CD4-positive, CD25-positive, alpha-beta regulatory T cell (primary cell): ENCODE data around the gene ZNF281. TPM values are rescaled to one million over a fixed set of nuclear protein-coding genes. Genes with fewer than 3 reads are reported as not detected.

Source experiments
- ATAC-seq, 2 donors: fragments of 150-1000 bp; cut with Tn5 transposase; one replicate each; pipeline ENCODE4 v1.10.0; 2021; ENCODE audit warnings: low read depth in 2 of 2, moderate number of reproducible peaks in 2 of 2, moderate library complexity in 1 of 2
- DNase-seq, 3 donors: peaks; one replicate each; pipeline versions ENCODE4 v3.0.0 to v3.0.0-alpha.2; 2012 to 2022; ENCODE audit warnings: mixed read lengths in 1 of 3
- H3K27ac ChIP-seq: one replicate; pipeline ENCODE4 v1.7.0; 2013; ENCODE audit warnings: mild to moderate bottlenecking, low read length; ENCODE audit not compliant: insufficient read depth, poor library complexity, severe bottlenecking
- H3K27me3 ChIP-seq: one replicate; pipeline ENCODE4 v1.7.0; 2013; ENCODE audit warnings: low read length; ENCODE audit not compliant: control insufficient read depth, insufficient read depth
- H3K36me3 ChIP-seq: one replicate; pipeline ENCODE4 v1.7.0; 2013; ENCODE audit warnings: mild to moderate bottlenecking, low read length, moderate library complexity; ENCODE audit not compliant: control insufficient read depth, insufficient read depth
- H3K4me1 ChIP-seq: 2 replicates; pipeline ENCODE4 v1.7.0; 2013; ENCODE audit warnings: mild to moderate bottlenecking, low read length; ENCODE audit not compliant: insufficient read depth, control insufficient read depth, poor library complexity, severe bottlenecking
- H3K4me3 ChIP-seq: one replicate; pipeline ENCODE4 v1.7.0; 2013; ENCODE audit warnings: low read depth, mild to moderate bottlenecking, low read length, moderate library complexity
- H3K9me3 ChIP-seq, 2 experiments: 1 replicate in 1 of 2; 2 replicates in 1 of 2; pipeline ENCODE4 v1.7.0; 2013; ENCODE audit warnings: low read length in 2 of 2, mild to moderate bottlenecking in 1 of 2, moderate library complexity in 1 of 2; ENCODE audit not compliant: control insufficient read depth in 2 of 2
- H3K27ac Mint-ChIP-seq, 3 donors: one replicate each; pipeline ENCODE4 v1.8.0; 2020 to 2022; ENCODE audit warnings: mild to moderate bottlenecking in 3 of 3, mixed read lengths in 3 of 3, moderate library complexity in 2 of 3
- H3K27me3 Mint-ChIP-seq: one replicate; pipeline ENCODE4 v1.8.0; 2022; ENCODE audit warnings: mild to moderate bottlenecking, mixed read lengths
- H3K36me3 Mint-ChIP-seq: one replicate; pipeline ENCODE4 v1.8.0; 2020; ENCODE audit warnings: mixed read lengths
- H3K4me1 Mint-ChIP-seq, 4 donors: one replicate each; pipeline ENCODE4 v1.8.0; 2020 to 2022; ENCODE audit warnings: mixed read lengths in 4 of 4, mild to moderate bottlenecking in 1 of 4
- H3K4me3 Mint-ChIP-seq, 4 donors: one replicate each; pipeline ENCODE4 v1.8.0; 2020 to 2022; ENCODE audit warnings: mild to moderate bottlenecking in 4 of 4, mixed read lengths in 4 of 4, moderate library complexity in 3 of 4
- H3K9me3 Mint-ChIP-seq, 7 donors: one replicate each; pipeline ENCODE4 v1.8.0; 2020 to 2022; ENCODE audit warnings: mixed read lengths in 7 of 7, mild to moderate bottlenecking in 3 of 7, moderate library complexity in 2 of 7
- polyA plus RNA-seq, 4 donors: library from polyadenylated mRNA; unstranded; fragments of 300-500 nt; fragmentation: Illumina TruSeq; gene quantifications; one replicate each; pipeline ENCODE4 v1.2.3, GENCODE V29; 2021
- total RNA-seq: library from RNA; stranded (reverse); gene quantifications from one replicate; pipeline ENCODE4 v1.2.3, GENCODE V29; 2022

Gene ZNF281
- total and polyA plus RNA-seq, 5 donors from 2014 or later = 27.9 to 41.9 (median 33.1) TPM

DNA sequence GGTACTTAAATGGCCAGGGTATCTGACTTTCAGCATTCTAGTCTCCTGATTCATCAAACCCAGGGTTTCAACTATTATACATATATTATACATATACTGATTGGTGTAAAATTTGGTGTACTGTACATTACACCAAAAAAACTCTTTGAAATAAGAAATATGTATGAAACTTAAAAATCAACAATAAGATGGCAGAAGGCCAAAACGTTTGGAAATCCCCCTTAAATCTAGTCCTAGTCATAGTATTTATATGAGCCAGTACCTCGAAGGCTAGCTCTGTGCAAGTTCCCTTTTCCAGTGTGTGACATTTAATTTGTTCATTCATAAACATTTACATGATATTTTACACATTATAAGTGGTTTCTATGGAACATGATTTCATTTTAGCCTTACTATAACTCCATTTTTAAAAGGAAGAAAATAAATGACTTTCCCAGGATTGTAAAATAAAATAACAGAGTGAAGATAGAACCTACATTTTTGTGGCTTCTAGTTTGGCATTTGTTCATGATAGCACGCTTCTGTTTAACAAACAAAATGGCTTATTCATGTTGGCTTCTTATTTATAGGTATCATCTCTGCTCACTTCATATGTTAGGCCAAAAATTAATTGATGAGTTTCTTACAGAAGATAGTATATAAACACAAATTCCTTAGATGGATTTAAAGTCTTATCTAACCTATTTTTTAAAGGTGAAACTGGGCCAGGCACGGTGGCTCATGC lies 18.8 kb upstream of the ZNF281 start:
- Histone ChIP-seq H3K4me1 (no peaks in the 10 kb centered on the region), H3K36me3 (no peaks in the 10 kb centered on the region), H3K27ac (no peak overlapping the region), H3K27me3 (no peaks in the 10 kb centered on the region), H3K4me3 (no peak overlapping the region), H3K9me3 (no peaks in the 10 kb centered on the region)
- H3K27me3 Mint-ChIP-seq = no peaks in the 10 kb centered on the region
- peak overlapping the region in 1 of 3 donors; percentile 13 for H3K27ac Mint-ChIP-seq
- no peaks in the 10 kb centered on the region for H3K9me3 Mint-ChIP-seq
- peaks cover 0 to 5% (median 2%) of the 10 kb centered on the region in 4 donors for H3K4me1 Mint-ChIP-seq
- DNase-seq (no peak), ATAC-seq (peak in 1 of 2 donors; percentile 22)
- no peaks in the 10 kb centered on the region for H3K36me3 Mint-ChIP-seq
- no peak overlapping the region for H3K4me3 Mint-ChIP-seq

GRCh38 chr1:200427744-200428143 lies 17.9 kb upstream of the ZNF281 start:
- H3K36me3 Mint-ChIP-seq = no peaks in the 10 kb centered on the region
- peaks cover 0 to 5% (median 2%) of the 10 kb centered on the region in 4 donors for H3K4me1 Mint-ChIP-seq
- H3K27ac Mint-ChIP-seq = peak overlapping the region in 1 of 3 donors; percentile 12
- peak in 1 of 3 donors; percentile 54 for DNase-seq
- H3K4me1 ChIP-seq = no peaks in the 10 kb centered on the region
- no peaks in the 10 kb centered on the region for H3K27me3 ChIP-seq
- ATAC-seq = no peak
- H3K4me3 ChIP-seq = no peak overlapping the region
- peaks cover 0 to 1% (median 0%) of the 10 kb centered on the region in 7 donors for H3K9me3 Mint-ChIP-seq
- no peaks in the 10 kb centered on the region for H3K9me3 ChIP-seq
- no peak overlapping the region for H3K27ac ChIP-seq
- H3K27me3 Mint-ChIP-seq = no peaks in the 10 kb centered on the region
- H3K36me3 ChIP-seq = no peaks in the 10 kb centered on the region
- no peak overlapping the region for H3K4me3 Mint-ChIP-seq

- Mint-ChIP-seq H3K27me3 (peaks cover 7% of the 10 kb centered on the region), H3K9me3 (peaks cover 0 to 1% (median 0%) of the 10 kb centered on the region in 7 donors), H3K4me3 (no peak overlapping the region), H3K27ac (no peak overlapping the region), H3K36me3 (no peaks in the 10 kb centered on the region), H3K4me1 (peaks cover 0 to 5% (median 2%) of the 10 kb centered on the region in 4 donors)
- H3K9me3 ChIP-seq = no peaks in the 10 kb centered on the region
- ATAC-seq (no peak), DNase-seq (no peak)
- no peaks in the 10 kb centered on the region for H3K27me3 ChIP-seq
- no peak overlapping the region for H3K27ac ChIP-seq
- no peak overlapping the region for H3K4me3 ChIP-seq
- H3K36me3 ChIP-seq = no peaks in the 10 kb centered on the region
- no peaks in the 10 kb centered on the region for H3K4me1 ChIP-seq
Observed at GRCh38 chr1:200426196-200426595, 16.4 kb upstream of the ZNF281 start.

DNA sequence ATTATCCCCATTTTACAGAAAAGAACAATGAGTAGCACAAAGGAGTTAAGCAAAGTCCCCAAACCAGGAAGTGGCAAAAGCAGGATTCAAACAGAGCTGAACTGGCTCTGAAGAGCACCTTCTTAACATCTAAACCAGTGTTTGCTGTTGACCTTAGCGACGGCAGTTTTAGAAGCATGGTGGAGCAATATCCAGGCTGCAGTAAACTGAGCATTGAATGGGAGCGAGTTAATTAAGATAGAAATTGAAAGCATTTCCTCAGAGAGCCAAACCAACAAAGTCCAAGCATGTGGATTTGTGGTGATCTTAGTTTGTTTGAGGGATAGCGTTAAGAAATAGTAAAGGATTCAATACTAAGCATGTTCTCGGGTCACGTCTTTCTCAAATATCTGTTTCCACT lies 13.4 kb upstream of the ZNF281 start:
- Mint-ChIP-seq H3K27ac (no peak overlapping the region), H3K4me3 (no peak overlapping the region), H3K9me3 (peaks cover 0 to 1% (median 0%) of the 10 kb centered on the region in 7 donors), H3K4me1 (peaks cover 0 to 5% (median 2%) of the 10 kb centered on the region in 4 donors), H3K27me3 (peaks cover 7% of the 10 kb centered on the region), H3K36me3 (no peaks in the 10 kb centered on the region)
- Histone ChIP-seq H3K4me1 (no peaks in the 10 kb centered on the region), H3K27ac (no peak overlapping the region), H3K4me3 (no peak overlapping the region), H3K9me3 (no peaks in the 10 kb centered on the region), H3K27me3 (no peaks in the 10 kb centered on the region), H3K36me3 (no peaks in the 10 kb centered on the region)
- ATAC-seq (no peak), DNase-seq (no peak)

- no peak overlapping the region for H3K4me3 Mint-ChIP-seq
- H3K36me3 ChIP-seq = no peaks in the 10 kb centered on the region
- no peak overlapping the region for H3K4me3 ChIP-seq
- no peak overlapping the region for H3K27ac Mint-ChIP-seq
- peaks cover 0 to 1% (median 0%) of the 10 kb centered on the region in 7 donors for H3K9me3 Mint-ChIP-seq
- no peak for ATAC-seq
- DNase-seq = no peak
- no peaks in the 10 kb centered on the region for H3K27me3 ChIP-seq
- H3K27ac ChIP-seq = no peak overlapping the region
- peaks cover 7% of the 10 kb centered on the region for H3K27me3 Mint-ChIP-seq
- H3K9me3 ChIP-seq = no peaks in the 10 kb centered on the region
- no peaks in the 10 kb centered on the region for H3K4me1 ChIP-seq
- H3K36me3 Mint-ChIP-seq = no peaks in the 10 kb centered on the region
- H3K4me1 Mint-ChIP-seq = no peaks in the 10 kb centered on the region
Observed at GRCh38 chr1:200422211-200422610, 12.4 kb upstream of the ZNF281 start.

DNA sequence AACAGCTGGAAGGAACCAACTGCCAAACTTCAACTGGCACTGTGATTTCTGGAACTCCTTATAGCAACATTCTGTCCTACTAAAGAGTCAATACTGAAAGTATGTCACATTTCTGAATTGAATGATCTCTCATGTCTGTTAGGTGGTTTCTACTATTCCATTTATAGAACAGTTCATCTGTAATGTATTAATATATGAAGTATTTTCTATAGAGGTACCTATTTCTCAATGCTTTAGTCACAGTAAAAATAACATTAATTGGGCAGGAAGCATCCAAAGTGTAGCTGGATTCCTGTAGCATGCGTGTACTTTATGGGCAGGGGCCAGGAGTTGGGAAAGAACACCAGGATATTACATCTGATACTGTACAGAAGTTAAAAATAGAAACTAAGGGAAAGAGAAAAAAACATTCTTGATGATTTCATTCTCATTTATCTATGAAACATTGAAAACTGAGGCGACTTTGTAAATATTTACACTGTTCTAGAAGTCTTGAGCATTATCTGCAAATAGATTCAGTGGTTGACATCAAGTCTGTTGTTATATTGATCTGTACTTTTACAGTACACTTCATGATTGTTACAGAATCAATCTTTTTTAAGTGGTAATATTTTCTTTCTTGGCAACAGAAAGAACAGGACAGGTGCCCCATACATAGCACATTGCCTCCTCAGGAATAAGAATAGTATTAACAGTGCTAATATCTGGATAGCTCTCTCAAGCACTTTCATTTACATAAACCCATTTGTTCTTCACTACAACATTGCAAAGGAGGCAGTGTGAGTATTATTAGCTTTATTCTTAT lies 6.2 kb upstream of the ZNF281 start:
- no peaks in the 10 kb centered on the region for H3K36me3 ChIP-seq
- Mint-ChIP-seq H3K4me3 (peak overlapping the region in 1 of 4 donors; percentile 10), H3K27me3 (no peaks in the 10 kb centered on the region), H3K36me3 (no peaks in the 10 kb centered on the region), H3K9me3 (no peaks in the 10 kb centered on the region), H3K4me1 (peaks cover 2 to 6% (median 5%) of the 10 kb centered on the region in 4 donors), H3K27ac (peak overlapping the region in 2 of 3 donors; percentile 4 to 34)
- no peaks in the 10 kb centered on the region for H3K9me3 ChIP-seq
- no peak overlapping the region for H3K4me3 ChIP-seq
- no peaks in the 10 kb centered on the region for H3K27me3 ChIP-seq
- H3K27ac ChIP-seq = no peak overlapping the region
- DNase-seq = no peak
- no peak for ATAC-seq
- H3K4me1 ChIP-seq = peaks cover 3% of the 10 kb centered on the region

GRCh38 chr1:200415227-200415626 lies 5.4 kb upstream of the ZNF281 start:
- Histone ChIP-seq H3K36me3 (no peaks in the 10 kb centered on the region), H3K27me3 (no peaks in the 10 kb centered on the region), H3K27ac (no peak overlapping the region), H3K4me1 (peaks cover 9% of the 10 kb centered on the region), H3K9me3 (no peaks in the 10 kb centered on the region), H3K4me3 (no peak overlapping the region)
- no peak overlapping the region for H3K4me3 Mint-ChIP-seq
- no peak for ATAC-seq
- DNase-seq = no peak
- H3K36me3 Mint-ChIP-seq = no peaks in the 10 kb centered on the region
- H3K27ac Mint-ChIP-seq = peak overlapping the region in 1 of 3 donors; percentile 4
- peaks cover 5 to 14% (median 10%) of the 10 kb centered on the region in 4 donors for H3K4me1 Mint-ChIP-seq
- H3K9me3 Mint-ChIP-seq = no peaks in the 10 kb centered on the region
- H3K27me3 Mint-ChIP-seq = no peaks in the 10 kb centered on the region
